Stimulated activated CD4-positive, alpha-beta T cell treated with anti-CD3 and anti-CD28 coated beads, Interleukin-1b, Interleukin-23, amount 100 ng/mL, for 1 hour (primary cell): ENCODE results near the gene CSK.

Source experiments
- DNase-seq, 2 donors: peaks; one replicate each; pipeline ENCODE4 v3.0.0-alpha.2; 2020; ENCODE audit warnings: low read depth in 2 of 2

Gene CSK

DNA sequence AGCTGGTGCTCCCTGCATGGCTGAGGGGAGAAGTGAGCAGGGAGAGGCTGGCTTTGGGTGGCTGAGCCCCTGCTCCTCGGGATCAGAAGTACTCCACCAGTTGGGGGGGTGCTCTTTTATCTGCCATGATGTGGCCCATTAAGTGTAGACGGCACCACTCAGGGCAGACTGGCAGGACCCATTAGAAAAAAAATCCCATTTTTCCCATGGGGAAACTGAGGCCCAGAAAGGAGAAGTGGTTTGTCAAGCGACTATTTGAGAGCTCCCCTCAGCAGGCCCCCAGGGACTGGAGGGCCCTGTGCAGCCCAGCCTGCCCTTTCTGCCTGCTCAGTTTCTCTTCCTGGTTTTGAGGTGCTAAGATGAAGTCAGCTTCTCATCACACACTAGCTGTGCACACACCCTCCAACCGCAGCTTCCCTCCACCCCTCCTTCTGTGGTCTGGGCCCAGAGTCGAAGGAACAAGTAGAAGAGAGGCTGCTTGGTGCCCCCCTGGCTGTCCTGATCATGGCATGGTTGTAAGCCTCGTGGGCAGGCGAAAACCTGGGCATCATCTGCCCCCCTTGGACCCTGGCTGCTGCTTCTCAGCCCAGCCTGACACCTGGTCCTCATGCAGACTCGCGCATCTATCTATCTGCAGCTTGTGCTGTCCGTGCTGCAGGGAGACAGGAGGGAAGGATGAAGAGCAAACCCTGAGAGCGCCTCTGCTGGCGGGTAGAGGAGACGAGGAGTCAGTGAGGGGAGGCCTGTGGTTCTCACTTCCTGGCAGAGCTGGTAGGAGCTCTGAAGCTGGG, 5.6 kb downstream of the CSK start:
- peak in 1 of 2 donors; percentile 74 for DNase-seq

DNA sequence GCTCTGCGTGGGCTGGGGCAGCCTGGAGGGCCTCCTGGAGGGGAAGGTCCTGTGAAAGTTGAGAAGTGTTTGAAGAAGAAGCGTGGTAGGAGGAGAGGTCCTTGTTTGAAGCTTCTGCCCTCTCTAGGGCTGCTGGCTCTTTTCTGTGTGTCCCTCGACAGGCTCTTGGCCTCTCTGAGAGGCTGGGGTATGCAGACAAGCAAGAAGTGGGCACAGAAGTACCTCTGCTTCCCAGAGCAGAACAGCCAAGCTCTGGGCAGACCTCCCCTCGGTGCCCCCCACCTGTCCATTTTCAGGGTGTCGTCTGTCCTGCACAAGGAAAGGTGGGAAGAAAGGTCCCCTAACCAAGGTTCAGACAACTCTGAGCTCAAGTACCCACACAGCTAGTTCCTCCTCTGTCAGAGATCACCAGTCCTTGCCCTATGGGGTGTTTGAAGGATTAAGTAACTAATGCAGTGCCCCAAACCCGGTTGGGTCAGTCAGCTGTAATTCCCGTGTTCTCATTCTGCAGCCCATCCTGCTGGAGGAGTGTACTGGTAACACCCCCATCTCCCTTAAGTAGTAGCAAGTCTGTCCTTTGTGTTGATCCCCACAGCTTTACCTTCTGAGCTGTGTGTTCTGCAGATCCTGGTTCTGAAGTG, 6.3 kb downstream of the CSK start:
- no peak for DNase-seq

GRCh38 chr15:74788683-74789151, 6.8 kb downstream of the CSK start:
- DNase-seq: no peak

GRCh38 chr15:74789171-74789631, 7.3 kb downstream of the CSK start:
- DNase-seq: no peak

- no peak for DNase-seq
Measured at GRCh38 chr15:74789741-74790079, 7.8 kb downstream of the CSK start.

- DNase-seq: no peak
Measured at GRCh38 chr15:74790080-74790916, 8.4 kb downstream of the CSK start.

DNA sequence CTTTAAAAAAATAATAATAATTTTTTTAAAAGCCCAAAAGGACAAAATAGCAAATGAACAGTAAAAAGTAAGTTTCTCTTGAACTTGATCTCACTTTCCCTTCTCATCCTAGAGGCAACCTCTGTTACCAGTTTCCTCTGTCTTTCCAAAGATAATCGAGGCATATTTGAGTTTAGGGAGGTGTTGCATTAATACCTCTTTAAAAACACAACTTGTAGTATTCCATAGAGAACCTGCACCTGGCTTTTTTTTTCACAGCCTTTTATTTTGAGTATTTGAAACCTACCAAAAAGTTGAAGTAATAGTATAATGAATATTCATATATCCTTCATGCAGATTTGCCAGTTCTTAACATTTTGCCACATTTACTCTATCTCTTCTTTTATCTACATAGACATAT, 9.1 kb downstream of the CSK start:
- no peak for DNase-seq

DNA sequence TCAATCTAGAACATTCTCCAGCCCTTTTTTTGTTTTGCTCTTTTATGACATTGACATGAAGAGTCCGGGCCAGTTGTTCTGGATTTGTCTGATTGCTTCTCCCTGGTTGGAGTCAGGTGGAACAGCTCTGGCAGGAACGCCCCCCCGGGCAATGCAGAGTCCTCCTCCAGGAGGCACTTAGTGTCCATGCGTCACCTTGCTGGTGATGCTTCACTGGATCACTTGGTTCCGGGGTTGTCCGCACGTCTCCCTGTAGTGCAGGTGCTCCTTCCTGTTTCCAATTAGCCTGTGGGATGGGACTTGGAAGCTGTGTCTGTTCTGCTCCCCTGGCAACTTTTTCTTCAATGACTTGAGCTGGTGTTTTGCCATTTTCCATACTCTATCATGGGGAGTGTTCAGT, 9.8 kb downstream of the CSK start:
- DNase-seq: no peak

GRCh38 chr15:74792227-74793016, 10.5 kb downstream of the CSK start:
- no peak for DNase-seq

DNA sequence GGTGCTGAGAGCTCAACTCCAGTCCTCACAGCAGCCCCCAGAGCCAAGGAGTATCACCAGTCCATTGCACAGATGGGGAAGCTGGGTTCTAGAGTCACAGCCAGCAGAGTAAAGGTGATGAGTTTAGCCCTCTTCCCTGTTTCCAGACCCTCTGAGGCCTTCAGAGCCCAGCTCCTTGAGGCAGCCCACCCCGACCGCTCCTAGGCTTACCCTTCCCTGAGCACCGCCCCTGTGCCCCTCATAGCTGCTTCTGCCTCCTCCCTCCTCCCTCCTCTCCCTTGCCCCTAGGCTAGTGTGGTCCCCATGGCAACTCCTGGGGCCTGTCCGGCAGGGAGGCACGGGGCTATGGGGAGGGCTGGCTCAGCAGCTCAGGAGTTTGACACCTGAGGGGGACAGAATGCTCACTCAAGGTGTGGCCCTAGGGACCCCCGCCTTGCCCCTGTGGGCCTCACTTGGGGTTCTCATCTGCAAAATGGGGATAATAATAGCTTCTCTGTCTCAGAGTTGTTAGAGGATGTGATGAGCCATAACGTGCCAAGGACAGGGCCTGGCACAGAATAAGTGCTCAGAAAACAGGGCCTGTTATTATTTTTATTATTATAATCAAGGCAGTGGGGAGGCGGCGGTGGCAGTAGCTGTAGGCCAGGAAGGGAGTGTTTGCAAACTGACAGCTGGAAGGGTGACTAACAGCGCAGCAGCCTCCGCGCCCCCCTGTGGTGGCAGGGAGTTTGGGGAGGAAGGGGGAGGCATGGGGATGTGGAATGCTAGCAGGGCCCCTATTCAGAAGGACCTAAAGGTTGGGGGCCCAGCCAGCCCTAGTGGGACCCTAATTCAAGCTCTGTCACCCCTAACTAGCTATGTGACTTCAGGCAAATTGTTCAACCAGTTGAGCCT, 11.5 kb downstream of the CSK start:
- no peak for DNase-seq

- no peak for DNase-seq
Measured at GRCh38 chr15:74794248-74794969, 12.5 kb downstream of the CSK start.

DNA sequence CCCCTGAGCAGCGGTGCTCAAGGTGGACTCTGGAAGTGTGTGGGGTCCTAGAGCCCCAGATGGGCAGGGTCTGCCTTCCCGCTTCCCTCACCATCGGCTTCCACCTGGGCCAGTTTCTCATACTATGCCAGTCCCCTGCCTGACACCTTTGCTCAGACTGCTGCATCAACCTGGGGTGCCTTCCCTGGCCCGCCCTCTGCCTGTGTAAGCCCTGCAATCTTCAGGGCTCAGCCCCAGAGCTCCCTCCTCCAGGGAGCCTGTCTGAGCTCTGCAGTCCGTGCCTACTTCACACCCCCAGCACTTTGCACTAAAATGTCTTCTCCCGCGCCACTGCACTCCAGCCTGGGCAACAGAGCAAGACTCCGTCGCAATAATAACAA, 13.1 kb downstream of the CSK start:
- DNase-seq: no peak

DNA sequence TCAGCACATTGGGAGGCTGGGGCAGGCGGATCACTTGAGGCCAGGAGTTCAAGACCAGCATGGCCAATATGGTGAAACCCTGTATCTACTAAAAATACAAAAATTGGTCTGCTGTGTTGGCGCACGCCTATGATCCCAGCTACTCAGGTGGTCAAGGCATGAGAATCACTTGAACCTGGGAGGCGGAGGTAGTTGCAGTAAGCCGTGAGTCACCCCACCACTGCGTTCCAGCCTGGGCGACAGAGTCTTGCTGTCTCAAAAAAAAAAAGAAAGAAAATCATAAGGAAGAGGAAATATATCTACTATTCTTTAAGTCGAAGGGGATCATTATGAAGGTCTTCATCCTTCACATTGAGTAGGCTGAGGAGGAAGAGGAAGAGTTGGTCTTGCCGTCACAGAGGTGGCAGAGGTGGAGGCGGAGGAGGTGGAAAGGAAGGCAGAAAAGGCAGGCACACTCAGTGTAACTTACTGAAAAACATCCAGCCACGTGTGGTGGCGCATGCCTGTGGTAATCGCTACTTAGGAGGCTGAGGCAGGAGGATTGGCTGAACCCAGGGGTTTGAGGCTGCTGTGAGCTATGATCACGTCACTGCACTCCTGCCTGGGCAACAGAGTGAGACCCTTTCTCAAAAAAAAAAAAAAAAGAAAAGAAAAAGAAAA, 14.2 kb downstream of the CSK start:
- no peak for DNase-seq

DNA sequence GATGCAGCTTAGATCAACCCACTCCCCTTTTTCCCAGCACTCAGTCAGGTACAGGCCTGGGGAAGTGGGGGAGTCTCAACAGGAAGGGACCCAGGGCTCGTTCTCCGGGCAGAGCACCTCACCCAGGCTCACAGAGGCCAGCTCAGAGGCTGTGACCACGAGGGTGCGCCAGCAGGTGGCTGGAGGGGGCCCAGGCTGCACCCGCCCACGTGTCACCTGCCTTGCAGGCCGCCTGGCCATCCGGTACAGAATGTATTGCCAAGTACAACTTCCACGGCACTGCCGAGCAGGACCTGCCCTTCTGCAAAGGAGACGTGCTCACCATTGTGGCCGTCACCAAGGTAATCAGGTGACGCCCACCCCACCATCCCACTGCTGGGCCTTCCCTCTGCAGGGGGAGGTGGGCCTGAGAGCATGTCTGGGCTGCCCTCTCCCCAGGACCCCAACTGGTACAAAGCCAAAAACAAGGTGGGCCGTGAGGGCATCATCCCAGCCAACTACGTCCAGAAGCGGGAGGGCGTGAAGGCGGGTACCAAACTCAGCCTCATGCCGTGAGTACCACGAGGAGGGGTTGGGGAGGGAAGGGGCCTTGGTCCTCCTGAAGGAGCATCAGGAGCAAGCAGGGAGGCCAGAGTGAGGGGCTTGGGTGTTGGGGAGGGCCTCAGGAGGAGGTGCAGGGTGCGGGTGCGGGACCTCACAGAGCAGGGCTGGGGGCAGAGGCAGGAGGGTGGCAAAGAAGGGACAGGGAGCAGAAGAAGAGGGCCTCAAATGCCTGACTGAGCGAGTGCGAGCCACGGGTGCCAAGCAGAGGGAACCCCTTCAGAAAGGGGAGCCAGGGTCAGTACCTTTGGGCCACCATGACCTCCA, 16.7 kb downstream of the CSK start:
- DNase-seq: no peak

DNA sequence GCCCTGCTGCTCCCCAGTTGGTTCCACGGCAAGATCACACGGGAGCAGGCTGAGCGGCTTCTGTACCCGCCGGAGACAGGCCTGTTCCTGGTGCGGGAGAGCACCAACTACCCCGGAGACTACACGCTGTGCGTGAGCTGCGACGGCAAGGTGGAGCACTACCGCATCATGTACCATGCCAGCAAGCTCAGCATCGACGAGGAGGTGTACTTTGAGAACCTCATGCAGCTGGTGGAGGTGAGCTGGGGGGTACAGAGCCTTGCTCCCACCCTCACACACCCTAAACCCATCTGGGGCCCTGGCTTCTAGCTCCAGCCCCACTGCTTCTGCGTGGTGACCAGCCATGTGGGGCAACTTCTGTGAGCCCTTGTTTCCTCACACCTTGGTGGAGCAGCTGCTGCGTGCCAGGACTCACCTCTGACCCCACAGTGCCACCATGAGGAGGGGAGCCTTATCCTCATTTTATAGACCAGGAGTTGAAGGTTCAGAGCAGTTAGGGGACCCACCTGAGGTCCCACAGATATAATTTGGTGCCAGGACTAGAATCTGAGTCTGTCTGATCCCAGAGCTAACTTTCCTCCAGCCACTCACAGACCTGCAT, 17.5 kb downstream of the CSK start:
- DNase-seq: no peak

DNA sequence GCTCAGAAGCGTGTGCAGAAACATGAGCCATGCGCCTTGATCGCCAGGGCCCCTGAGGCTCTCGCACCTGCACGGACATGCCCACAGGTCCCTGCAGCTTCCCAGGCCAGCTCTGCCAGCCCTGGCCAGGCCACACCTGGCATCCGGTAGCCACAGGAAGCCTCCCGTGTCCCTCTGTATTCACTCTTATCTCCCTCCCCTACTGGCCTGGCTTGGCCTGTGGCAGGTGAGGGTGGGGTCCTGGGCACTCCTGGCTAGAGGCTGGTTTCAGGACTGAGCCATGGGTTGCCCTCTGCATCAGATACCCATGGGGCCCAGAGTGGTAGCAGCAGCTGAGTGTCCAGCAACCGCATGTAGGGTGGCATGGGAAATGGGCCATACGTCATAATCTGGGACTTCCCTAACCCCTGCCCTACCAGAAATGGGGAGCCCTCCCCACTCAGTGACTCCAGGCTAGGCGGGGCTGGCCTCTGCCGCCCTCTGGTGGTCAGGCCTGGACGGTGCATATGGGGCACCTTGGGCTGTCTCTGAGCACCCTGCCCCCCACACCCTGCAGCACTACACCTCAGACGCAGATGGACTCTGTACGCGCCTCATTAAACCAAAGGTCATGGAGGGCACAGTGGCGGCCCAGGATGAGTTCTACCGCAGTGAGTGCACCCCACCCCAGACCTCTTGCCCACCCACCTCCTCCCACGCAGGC, 18.1 kb downstream of the CSK start:
- peak; percentile 72 to 81 for DNase-seq

DNA sequence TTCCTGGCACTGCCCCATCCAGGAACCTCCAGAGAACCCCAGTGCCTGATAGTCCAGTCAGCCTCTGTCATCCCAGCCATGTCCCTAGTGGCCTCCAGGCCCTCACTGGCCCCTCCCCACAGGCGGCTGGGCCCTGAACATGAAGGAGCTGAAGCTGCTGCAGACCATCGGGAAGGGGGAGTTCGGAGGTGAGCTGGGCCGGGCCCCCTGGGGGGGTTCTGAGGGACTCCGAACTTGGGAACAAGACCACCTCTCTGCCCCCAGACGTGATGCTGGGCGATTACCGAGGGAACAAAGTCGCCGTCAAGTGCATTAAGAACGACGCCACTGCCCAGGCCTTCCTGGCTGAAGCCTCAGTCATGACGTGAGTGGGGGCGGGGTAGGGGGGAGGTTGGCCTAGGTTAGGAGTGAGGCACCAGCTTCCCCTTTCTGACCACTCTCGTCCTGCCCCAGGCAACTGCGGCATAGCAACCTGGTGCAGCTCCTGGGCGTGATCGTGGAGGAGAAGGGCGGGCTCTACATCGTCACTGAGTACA, 18.7 kb downstream of the CSK start:
- DNase-seq: no peak
